H1 (cell line): ENCODE results near the gene KNDC1. TPM values are rescaled to one million over a fixed set of nuclear protein-coding genes. Genes with fewer than 3 reads are reported as not detected.

Source experiments
- BRCA1 ChIP-seq: IDR thresholded peaks from 2 replicates; pipeline ENCODE4 v1.6.1; 2012; ENCODE audit warnings: low read depth, low read length, improper control_type of control experiment
- CBX5 ChIP-seq: fragments of 300-800, 300-1000 bp; sonication (generic); IDR thresholded peaks from 2 replicates; pipeline ENCODE4 v1.7.1; 2016; ENCODE audit warnings: antibody characterized with exemption, low read length, low read depth
- CEBPB ChIP-seq: IDR thresholded peaks from 2 replicates; pipeline ENCODE4 v1.6.1; 2012; ENCODE audit warnings: low read depth, low read length
- CREB1 ChIP-seq: IDR thresholded peaks from 2 replicates; pipeline ENCODE4 v1.6.1; 2012; ENCODE audit warnings: inconsistent platforms
- CTBP2 ChIP-seq: IDR thresholded peaks from 2 replicates; pipeline ENCODE4 v1.7.0; 2011; ENCODE audit warnings: borderline replicate concordance, mild to moderate bottlenecking, moderate library complexity, mixed read lengths, low read length; ENCODE audit not compliant: insufficient read depth, insufficient read length
- GTF2F1 ChIP-seq: IDR thresholded peaks from 2 replicates; pipeline ENCODE4 v1.6.1; 2012; ENCODE audit warnings: low read depth, low read length, improper control_type of control experiment, borderline replicate concordance
- HDAC2 ChIP-seq, 2 experiments: fragments of 300-600 bp in 1 of 2; sonication (generic) in 1 of 2; IDR thresholded peaks; 2 replicates each; pipeline ENCODE4 v1.6.1; 2011 to 2012; ENCODE audit warnings: low read depth in 2 of 2, low read length in 2 of 2, mild to moderate bottlenecking in 2 of 2, moderate library complexity in 2 of 2, borderline replicate concordance in 1 of 2, inconsistent platforms in 1 of 2
- KDM1A ChIP-seq: fragments of 200-600, 300-600 bp; sonication (generic); IDR thresholded peaks from 2 replicates; pipeline ENCODE4 v1.7.1; 2016; ENCODE audit warnings: mild to moderate bottlenecking, low read length, borderline replicate concordance
- KDM4A ChIP-seq: IDR thresholded peaks from one replicate; pipeline ENCODE4 v1.7.1; 2012; ENCODE audit warnings: low read depth, mild to moderate bottlenecking, moderate library complexity, low read length, inconsistent platforms; ENCODE audit not compliant: severe bottlenecking
- NRF1 ChIP-seq: IDR thresholded peaks from 2 replicates; pipeline ENCODE4 v1.6.1; 2011; ENCODE audit warnings: mild to moderate bottlenecking, low read depth, low read length, improper control_type of control experiment
- RBBP5 ChIP-seq: IDR thresholded peaks from 2 replicates; pipeline ENCODE4 v1.7.1; 2012; ENCODE audit warnings: low read depth, mild to moderate bottlenecking, inconsistent platforms, low read length, moderate library complexity, borderline replicate concordance
- RFX5 ChIP-seq: IDR thresholded peaks from 2 replicates; pipeline ENCODE4 v1.6.1; 2011; ENCODE audit warnings: low read depth, low read length, improper control_type of control experiment, borderline replicate concordance
- RXRA ChIP-seq: IDR thresholded peaks from 2 replicates; pipeline ENCODE4 v1.6.1; 2011; ENCODE audit warnings: low read depth, mild to moderate bottlenecking, low read length, moderate library complexity; ENCODE audit not compliant: insufficient read depth
- YY1 ChIP-seq: IDR thresholded peaks from 2 replicates; pipeline ENCODE4 v1.6.1; 2011; ENCODE audit warnings: low read depth, mild to moderate bottlenecking, low read length
- polyA plus RNA-seq, 7 experiments: library from polyadenylated mRNA; depleted of rRNA in 3 of 7; stranded (reverse) in 5 of 7; unstranded in 2 of 7; fragments of >200 nt in 5 of 7; fragments of 200-250 nt in 2 of 7; gene quantifications; 1 replicate in 5 of 7; 2 replicates in 1 of 7; 4 replicates in 1 of 7; pipeline versions ENCODE4 v1.2.1 to v1.2.3, GENCODE V29; 2011 to 2013; ENCODE audit warnings: missing spikeins in 2 of 7, mixed read lengths in 2 of 7
- total RNA-seq: library from RNA; stranded (reverse); fragmentation: NEBNext Ultra II Directional; extraction: Animal tissue kit (Norgen Biotek cat#: 25700); gene quantifications from 2 replicates; pipeline ENCODE4 v1.2.1, GENCODE V29; 2021
- TF ChIP-seq, protein P1 (sequence below): IDR thresholded peaks from 2 replicates; pipeline ENCODE4 v1.6.1; 2011; ENCODE audit warnings: low read depth, mild to moderate bottlenecking, low read length; ENCODE audit not compliant: insufficient read depth
- TF ChIP-seq, protein P2 (sequence below): IDR thresholded peaks from 2 replicates; pipeline ENCODE4 v1.6.1; 2012; ENCODE audit warnings: inconsistent platforms

The KNDC1 gene
- total and polyA plus RNA-seq, 2 of the 8 experiments (the other 6 are each of a cell fraction or from before 2014, with no cell fraction given) = 7.5 to 16.7 TPM

DNA sequence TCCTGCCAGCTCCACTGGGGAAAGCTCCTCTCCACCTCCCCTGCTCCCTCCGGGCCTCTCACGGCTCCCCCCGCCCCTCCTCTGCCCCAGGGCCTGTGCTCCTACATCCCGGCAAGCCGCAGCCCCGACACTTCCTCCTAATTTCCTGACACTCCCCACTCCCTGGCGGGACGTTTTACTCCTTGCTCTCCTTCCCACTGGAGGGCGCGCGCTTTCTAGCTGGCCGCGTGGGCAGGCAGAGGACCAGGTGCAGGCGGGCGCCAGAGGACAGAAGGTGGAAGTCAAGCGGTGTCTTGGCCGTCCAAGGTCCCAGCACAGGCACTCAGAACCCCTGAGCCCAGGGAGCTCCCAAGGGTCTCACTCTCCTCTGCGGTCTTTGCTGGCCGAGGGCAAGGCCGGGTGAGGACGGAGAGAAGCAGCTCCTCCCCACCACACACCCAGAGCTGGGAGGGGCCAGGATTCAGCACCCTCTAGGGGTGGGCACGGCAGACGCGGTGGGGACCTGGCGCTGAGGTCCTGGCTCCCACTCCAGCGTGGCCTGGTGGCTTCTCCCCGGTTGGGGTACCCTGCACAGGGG is 97.6 kb downstream of the KNDC1 start (continued):
- TF ChIP-seq, protein P1, sequence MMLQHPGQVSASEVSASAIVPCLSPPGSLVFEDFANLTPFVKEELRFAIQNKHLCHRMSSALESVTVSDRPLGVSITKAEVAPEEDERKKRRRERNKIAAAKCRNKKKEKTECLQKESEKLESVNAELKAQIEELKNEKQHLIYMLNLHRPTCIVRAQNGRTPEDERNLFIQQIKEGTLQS = no peak
- TF ChIP-seq RFX5 = no peak
- TF ChIP-seq KDM4A = peak; percentile 40
- TF ChIP-seq RXRA = no peak
- peak in 1 of 2 experiments; percentile 43; a peak in 1 of 4 replicates for TF ChIP-seq HDAC2 (IDR thresholded peaks at IDR 0.05; ENCODE audit: borderline replicate concordance in 1 of 2, low read depth in 2 of 2, low read length in 2 of 2)
- TF ChIP-seq CEBPB = no peak
- no peak for TF ChIP-seq BRCA1
- TF ChIP-seq RBBP5 = no peak
- TF ChIP-seq CREB1 = no peak
- peak; percentile 74 for TF ChIP-seq CTBP2
- no peak for TF ChIP-seq GTF2F1
- TF ChIP-seq CBX5 = no peak
- TF ChIP-seq KDM1A = no peak
- no peak for TF ChIP-seq NRF1
- TF ChIP-seq YY1 = no peak
- TF ChIP-seq, protein P2, sequence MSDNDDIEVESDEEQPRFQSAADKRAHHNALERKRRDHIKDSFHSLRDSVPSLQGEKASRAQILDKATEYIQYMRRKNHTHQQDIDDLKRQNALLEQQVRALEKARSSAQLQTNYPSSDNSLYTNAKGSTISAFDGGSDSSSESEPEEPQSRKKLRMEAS = peak; percentile 62
